ENCODE data around the gene CAMTA1. TPM values are rescaled to one million over a fixed set of nuclear protein-coding genes. Genes with fewer than 3 reads are reported as not detected.

The CAMTA1 gene
- total and polyA plus RNA-seq, 9 of the 15 experiments (the other 6 are each of a cell fraction or from before 2014, with no cell fraction given): 43.9 to 161 (median 65.9) TPM

GRCh38 chr1:7616953-7617352 lies 831.7 kb downstream of the CAMTA1 start:
- BruUV-seq (replicated peaks): no TSS peak
- Histone ChIP-seq H3K27me3 (ENCODE audit: control insufficient read depth in 2 of 2, insufficient read depth in 2 of 2, low read length in 2 of 2) (peaks cover 0 to 19% of the 10 kb centered on the region in 2 experiments; a peak in 2 of 5 replicates), H3K27ac (ENCODE audit: extremely low read depth, low read depth, low read length) (no peak overlapping the region), H3K9me1 (ENCODE audit: control insufficient read depth, insufficient read depth, low read length) (no peaks in the 10 kb centered on the region), H3K4me2 (ENCODE audit: insufficient read depth, low read length) (no peak overlapping the region), H4K20me1 (replicated peaks; ENCODE audit: control insufficient read depth, insufficient read depth, low read length) (peaks cover 5% of the 10 kb centered on the region), H3K4me3 (no peak overlapping the region), H3K4me1 (replicated peaks in 1 of 2; ENCODE audit: control insufficient read depth in 2 of 2, insufficient read depth in 2 of 2, low read length in 2 of 2) (no peaks in the 10 kb centered on the region), H3K79me2 (ENCODE audit: control insufficient read depth, insufficient read depth, low read length) (no peaks in the 10 kb centered on the region), H3K9ac (ENCODE audit: insufficient read depth in 1 of 2, low read depth in 2 of 2, low read length in 2 of 2) (no peak overlapping the region), H3K36me3 (ENCODE audit: control insufficient read depth, insufficient read depth, low read length) (no peaks in the 10 kb centered on the region), H2AFZ (ENCODE audit: low read depth, low read length) (no peak overlapping the region), H3K9me3 (replicated peaks; ENCODE audit: control insufficient read depth, insufficient read depth, low read depth, low read length) (no peaks in the 10 kb centered on the region)
- FAIRE-seq: no peak
- ATAC-seq: no peak
- in situ Hi-C loops (cut with MboI): no loop called here
- no peak for DNase-seq (ENCODE audit: extremely low read depth in 1 of 4, low spot score in 3 of 4)
- intact Hi-C loops (cut with micrococcal nuclease): no loop called here
- 2% methylated on average over 10 of the region's 10 CpGs for WGBS (ENCODE audit: insufficient coverage, low coverage, missing lambda C conversion rate)
- no peak for TF ChIP-seq ZNF174 (CRISPR knock-in tag; IDR thresholded peaks at IDR 0.05)
- TF ChIP-seq KLF13 (tag; IDR thresholded peaks at IDR 0.05; ENCODE audit: borderline replicate concordance, low read depth): no peak
- TF ChIP-seq, protein P1, sequence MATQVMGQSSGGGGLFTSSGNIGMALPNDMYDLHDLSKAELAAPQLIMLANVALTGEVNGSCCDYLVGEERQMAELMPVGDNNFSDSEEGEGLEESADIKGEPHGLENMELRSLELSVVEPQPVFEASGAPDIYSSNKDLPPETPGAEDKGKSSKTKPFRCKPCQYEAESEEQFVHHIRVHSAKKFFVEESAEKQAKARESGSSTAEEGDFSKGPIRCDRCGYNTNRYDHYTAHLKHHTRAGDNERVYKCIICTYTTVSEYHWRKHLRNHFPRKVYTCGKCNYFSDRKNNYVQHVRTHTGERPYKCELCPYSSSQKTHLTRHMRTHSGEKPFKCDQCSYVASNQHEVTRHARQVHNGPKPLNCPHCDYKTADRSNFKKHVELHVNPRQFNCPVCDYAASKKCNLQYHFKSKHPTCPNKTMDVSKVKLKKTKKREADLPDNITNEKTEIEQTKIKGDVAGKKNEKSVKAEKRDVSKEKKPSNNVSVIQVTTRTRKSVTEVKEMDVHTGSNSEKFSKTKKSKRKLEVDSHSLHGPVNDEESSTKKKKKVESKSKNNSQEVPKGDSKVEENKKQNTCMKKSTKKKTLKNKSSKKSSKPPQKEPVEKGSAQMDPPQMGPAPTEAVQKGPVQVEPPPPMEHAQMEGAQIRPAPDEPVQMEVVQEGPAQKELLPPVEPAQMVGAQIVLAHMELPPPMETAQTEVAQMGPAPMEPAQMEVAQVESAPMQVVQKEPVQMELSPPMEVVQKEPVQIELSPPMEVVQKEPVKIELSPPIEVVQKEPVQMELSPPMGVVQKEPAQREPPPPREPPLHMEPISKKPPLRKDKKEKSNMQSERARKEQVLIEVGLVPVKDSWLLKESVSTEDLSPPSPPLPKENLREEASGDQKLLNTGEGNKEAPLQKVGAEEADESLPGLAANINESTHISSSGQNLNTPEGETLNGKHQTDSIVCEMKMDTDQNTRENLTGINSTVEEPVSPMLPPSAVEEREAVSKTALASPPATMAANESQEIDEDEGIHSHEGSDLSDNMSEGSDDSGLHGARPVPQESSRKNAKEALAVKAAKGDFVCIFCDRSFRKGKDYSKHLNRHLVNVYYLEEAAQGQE (IDR thresholded peaks at IDR 0.05; ENCODE audit: borderline replicate concordance): no peak
- TF ChIP-seq, protein P1 (CRISPR knock-in tag; IDR thresholded peaks at IDR 0.05; ENCODE audit: low read depth): no peak
- TF ChIP-seq NR2F6 (CRISPR knock-in tag; IDR thresholded peaks at IDR 0.05): no peak
- no peak for TF ChIP-seq PHB (CRISPR knock-in tag; IDR thresholded peaks at IDR 0.05)
- no peak for TF ChIP-seq BCOR (IDR thresholded peaks at IDR 0.05)
- TF ChIP-seq FOXP1 (CRISPR knock-in tag; IDR thresholded peaks at IDR 0.05): no peak
- TF ChIP-seq RBM15 (IDR thresholded peaks at IDR 0.05; ENCODE audit: insufficient read depth, low read length): no peak
- no peak for TF ChIP-seq KHSRP (IDR thresholded peaks at IDR 0.05)
- TF ChIP-seq CBFA2T3 (IDR thresholded peaks at IDR 0.05): no peak
- TF ChIP-seq E2F8 (IDR thresholded peaks at IDR 0.05; ENCODE audit: low read depth, partially characterized antibody): no peak
- ChIA-PET CTCF (ENCODE audit: low intra/inter-chr PET ratio) (no interaction called here), POLR2A (no interaction called here)
